Measurements from ENCODE around the gene FAM222A.

DNA sequence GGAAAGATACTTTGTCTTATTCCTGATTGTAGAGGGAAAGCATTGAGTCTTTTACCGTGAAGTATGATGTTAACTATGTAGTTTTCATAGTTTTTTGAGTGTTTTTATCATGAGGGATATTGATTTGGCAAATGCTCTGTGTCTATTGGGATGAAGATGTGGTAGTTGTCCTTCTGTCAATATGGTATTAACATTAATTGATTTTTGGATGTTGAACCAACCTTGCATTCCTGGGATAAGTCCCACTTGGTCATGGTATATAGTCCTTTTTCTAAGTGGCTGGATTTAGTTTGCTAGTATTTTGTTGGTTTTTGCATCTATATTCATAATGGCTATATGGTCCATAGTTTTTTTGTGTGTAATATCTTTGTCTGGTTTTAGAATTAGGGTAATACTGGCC is 42.8 kb downstream of the FAM222A start:
- no peak for TF ChIP-seq EZH2phosphoT487 (IDR thresholded peaks at IDR 0.05; ENCODE audit: borderline replicate concordance, low read length)
- TF ChIP-seq, protein P1, sequence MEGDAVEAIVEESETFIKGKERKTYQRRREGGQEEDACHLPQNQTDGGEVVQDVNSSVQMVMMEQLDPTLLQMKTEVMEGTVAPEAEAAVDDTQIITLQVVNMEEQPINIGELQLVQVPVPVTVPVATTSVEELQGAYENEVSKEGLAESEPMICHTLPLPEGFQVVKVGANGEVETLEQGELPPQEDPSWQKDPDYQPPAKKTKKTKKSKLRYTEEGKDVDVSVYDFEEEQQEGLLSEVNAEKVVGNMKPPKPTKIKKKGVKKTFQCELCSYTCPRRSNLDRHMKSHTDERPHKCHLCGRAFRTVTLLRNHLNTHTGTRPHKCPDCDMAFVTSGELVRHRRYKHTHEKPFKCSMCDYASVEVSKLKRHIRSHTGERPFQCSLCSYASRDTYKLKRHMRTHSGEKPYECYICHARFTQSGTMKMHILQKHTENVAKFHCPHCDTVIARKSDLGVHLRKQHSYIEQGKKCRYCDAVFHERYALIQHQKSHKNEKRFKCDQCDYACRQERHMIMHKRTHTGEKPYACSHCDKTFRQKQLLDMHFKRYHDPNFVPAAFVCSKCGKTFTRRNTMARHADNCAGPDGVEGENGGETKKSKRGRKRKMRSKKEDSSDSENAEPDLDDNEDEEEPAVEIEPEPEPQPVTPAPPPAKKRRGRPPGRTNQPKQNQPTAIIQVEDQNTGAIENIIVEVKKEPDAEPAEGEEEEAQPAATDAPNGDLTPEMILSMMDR (IDR thresholded peaks at IDR 0.05; ENCODE audit: low read depth, low read length, poor library complexity, severe bottlenecking): no peak
